Measurements from ENCODE around the gene KIAA0513. TPM values are rescaled to one million over a fixed set of nuclear protein-coding genes. Genes with fewer than 3 reads are reported as not detected.

The KIAA0513 gene
- total RNA-seq, 2 donors from 2014 or later: 23.1 to 71.9 TPM

DNA sequence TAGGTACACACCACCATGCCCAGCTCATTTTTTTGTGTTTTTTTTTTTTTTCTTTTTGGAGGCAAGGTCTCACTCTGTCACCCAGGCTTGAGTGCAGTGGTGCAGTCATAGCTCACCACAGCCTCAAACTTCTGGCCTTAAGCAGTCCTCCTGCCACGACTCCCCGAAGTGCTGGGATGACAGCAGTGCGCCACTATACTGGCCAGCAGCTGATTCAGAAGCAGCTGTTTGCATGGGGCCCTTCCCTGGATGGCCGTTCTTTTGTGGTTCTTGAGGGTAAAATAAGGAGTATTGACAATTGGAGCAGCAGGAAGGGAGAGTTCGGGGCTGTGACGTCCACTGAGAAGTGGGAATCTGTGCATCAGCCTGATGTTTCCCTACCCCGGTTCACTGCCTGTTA, 41.6 kb downstream of the KIAA0513 start:
- no peaks in the 10 kb centered on the region for H3K4me1 ChIP-seq
- no peak overlapping the region for H3K27ac ChIP-seq
- H3K27me3 ChIP-seq: no peaks in the 10 kb centered on the region
- peaks cover 4 to 14% of the 10 kb centered on the region in 2 donors for H3K36me3 ChIP-seq (replicated peaks in 1 of 2; ENCODE audit: insufficient read depth in 1 of 2, low read depth in 2 of 2)
- no peaks in the 10 kb centered on the region for H3K9me3 ChIP-seq
- 90 to 91% methylated on average over 4 to 7 of the region's 7 CpGs for WGBS, 2 donors
- no peak for DNase-seq
- H3K4me3 ChIP-seq: no peak overlapping the region
- TF ChIP-seq POLR2A (IDR thresholded peaks at IDR 0.05): no peak
- TF ChIP-seq CTCF (IDR thresholded peaks at IDR 0.05): no peak
- intact Hi-C loops (cut with DNase I): no loop called here
- no peak for ATAC-seq

DNA sequence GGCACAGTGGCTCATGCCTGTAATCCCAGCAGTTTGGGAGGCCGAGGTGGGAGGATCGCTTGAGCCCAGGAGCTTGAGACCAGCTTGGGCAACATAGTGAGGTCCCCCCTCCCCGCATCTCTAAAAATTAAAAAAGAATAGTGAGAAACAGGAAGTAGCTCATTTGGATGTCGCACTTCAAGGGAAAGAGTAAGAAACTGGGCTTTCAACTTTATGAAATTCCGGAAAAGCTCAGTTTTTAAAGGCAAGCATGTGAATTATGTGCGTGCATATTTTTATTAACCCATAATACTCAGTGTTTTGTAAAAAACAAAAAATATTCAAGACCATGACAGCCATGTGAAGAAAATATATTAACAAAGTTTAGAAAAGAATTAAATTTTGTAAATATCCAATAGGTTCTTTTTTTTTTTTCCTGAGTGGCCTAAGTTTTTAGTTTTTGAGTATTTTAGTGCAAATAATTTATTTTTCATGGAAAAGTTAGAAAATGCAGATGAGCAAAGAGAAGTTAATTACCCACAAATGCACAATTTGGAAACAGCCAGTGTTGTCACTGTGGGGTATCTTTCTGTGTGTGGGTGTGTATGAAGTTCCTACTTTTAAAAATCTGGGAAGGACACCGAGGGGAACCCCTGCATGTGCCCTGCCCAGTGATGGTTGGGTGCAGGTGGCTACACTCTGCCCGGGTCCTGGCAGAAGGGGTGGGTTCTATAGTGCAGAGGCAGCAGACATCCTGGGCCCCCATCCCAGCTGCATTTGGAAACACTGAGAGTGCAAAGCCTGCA, 44.7 kb downstream of the KIAA0513 start:
- no peak for TF ChIP-seq POLR2A (IDR thresholded peaks at IDR 0.05)
- no peak for TF ChIP-seq CTCF (IDR thresholded peaks at IDR 0.05)
- no peak overlapping the region for H3K4me3 ChIP-seq
- WGBS, 2 donors: 85 to 87% methylated on average over 8 of the region's 8 CpGs
- peaks cover 7 to 13% of the 10 kb centered on the region in 2 donors for H3K36me3 ChIP-seq (replicated peaks in 1 of 2; ENCODE audit: insufficient read depth in 1 of 2, low read depth in 2 of 2)
- H3K9me3 ChIP-seq: no peaks in the 10 kb centered on the region
- intact Hi-C loops (cut with DNase I): no loop called here
- no peak for ATAC-seq
- H3K27ac ChIP-seq: no peak overlapping the region
- H3K4me1 ChIP-seq: no peaks in the 10 kb centered on the region
- H3K27me3 ChIP-seq: no peaks in the 10 kb centered on the region
- no peak for DNase-seq

DNA sequence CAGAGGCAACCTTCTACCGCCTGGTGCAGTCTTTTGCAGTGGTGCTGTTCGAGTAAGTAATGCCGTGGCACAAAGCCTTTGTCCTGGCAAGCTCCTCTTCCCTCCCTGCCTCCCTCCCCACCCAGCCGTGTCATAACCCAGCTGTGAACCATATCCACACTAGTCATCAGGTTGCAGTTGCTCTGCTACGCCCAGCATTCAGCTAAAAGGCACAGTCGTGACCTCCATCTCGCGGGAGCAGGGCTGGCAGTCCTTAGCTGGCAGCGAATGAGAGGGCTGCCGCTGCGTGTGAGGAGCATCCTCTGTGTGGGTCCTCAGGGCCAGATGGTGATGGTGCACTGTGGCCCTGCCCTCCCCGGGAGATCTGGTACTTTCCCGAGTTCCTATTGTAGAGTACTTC, 45.4 kb downstream of the KIAA0513 start:
- intact Hi-C loops (cut with DNase I): no loop called here
- Histone ChIP-seq H3K4me3 (no peak overlapping the region), H3K36me3 (replicated peaks in 1 of 2; ENCODE audit: insufficient read depth in 1 of 2, low read depth in 2 of 2) (peaks cover 14 to 16% of the 10 kb centered on the region in 2 donors), H3K27me3 (no peaks in the 10 kb centered on the region), H3K4me1 (no peaks in the 10 kb centered on the region), H3K9me3 (no peaks in the 10 kb centered on the region), H3K27ac (no peak overlapping the region)
- WGBS, 2 donors: 86% methylated on average over 1 to 13 of the region's 13 CpGs
- TF ChIP-seq POLR2A (IDR thresholded peaks at IDR 0.05): no peak
- no peak for TF ChIP-seq CTCF (IDR thresholded peaks at IDR 0.05)
- ATAC-seq: no peak
- no peak for DNase-seq

DNA sequence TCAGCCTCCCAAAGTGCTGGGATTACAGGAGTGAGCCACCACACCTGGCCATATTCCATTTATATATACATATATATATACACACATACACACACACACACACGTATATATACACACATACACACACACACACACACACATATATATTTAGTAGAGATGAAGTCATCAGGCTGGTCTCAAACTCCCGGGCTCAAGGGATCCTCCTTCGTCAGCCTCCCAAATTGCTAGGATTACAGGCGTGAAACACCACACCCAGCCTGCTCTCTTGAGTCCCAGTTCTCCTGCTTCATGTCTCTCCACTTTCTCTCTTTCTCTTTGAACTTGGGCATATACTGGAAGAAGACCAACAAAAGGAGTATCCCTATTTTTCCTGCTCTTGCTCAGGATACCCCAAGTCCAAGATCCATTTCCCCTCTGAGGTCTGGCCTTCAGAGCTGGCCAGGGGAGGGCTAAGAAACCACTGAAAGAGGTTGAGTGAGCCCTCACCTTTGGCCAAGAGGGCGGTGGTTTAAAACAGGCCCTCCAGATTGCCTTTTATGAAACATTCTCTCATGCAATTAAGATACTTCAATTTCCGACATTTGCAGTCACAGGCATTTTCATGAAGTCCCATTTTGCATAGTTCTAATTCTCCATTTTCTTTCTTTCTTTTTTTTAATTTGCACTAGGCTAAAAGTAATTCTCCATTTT, 46.8 kb downstream of the KIAA0513 start:
- H3K4me1 ChIP-seq: no peaks in the 10 kb centered on the region
- no peaks in the 10 kb centered on the region for H3K9me3 ChIP-seq
- H3K36me3 ChIP-seq (replicated peaks in 1 of 2; ENCODE audit: insufficient read depth in 1 of 2, low read depth in 2 of 2): peaks cover 12 to 25% of the 10 kb centered on the region in 2 donors
- intact Hi-C loops (cut with DNase I): no loop called here
- no peak for DNase-seq
- H3K4me3 ChIP-seq: no peak overlapping the region
- no peak for ATAC-seq
- H3K27me3 ChIP-seq: no peaks in the 10 kb centered on the region
- no peak for TF ChIP-seq POLR2A (IDR thresholded peaks at IDR 0.05)
- TF ChIP-seq CTCF (IDR thresholded peaks at IDR 0.05): no peak
- WGBS, 2 donors: 89 to 97% methylated on average over 6 of the region's 6 CpGs
- no peak overlapping the region for H3K27ac ChIP-seq

All from body of pancreas (tissue), 4 donors.